ENCODE results near the gene SENP7. TPM values are rescaled to one million over a fixed set of nuclear protein-coding genes. Genes with fewer than 3 reads are reported as not detected.

The SENP7 gene
- total RNA-seq, 1 donor from 2014 or later: 17.9 TPM

DNA sequence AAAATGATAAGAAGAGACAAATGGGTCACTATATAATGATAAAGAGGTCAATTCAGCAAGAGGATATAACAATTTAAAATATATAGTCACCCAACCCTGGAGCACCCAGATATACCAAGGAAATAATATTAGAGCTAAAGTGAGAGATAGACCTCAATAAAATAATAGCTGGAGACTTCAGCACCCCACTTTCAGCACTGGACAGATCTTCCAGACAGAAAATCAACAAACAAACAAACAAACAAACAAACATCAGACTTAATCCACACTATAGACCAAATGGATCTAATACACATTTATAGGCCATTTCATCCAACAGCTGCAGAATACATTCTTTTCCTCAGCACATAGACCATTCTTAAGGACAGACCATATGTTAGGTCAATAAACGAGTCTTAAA is 79.4 kb downstream of the SENP7 start:
- Histone ChIP-seq H3K4me3 (no peak overlapping the region), H3K9me3 (no peaks in the 10 kb centered on the region), H3K4me1 (no peaks in the 10 kb centered on the region), H3K27ac (no peak overlapping the region), H3K36me3 (no peaks in the 10 kb centered on the region), H3K27me3 (no peaks in the 10 kb centered on the region)
- DNase-seq (ENCODE audit: extremely low spot score in 2 of 2): no peak
- intact Hi-C loops (cut with DNase I): no loop called here
- TF ChIP-seq, protein P1, sequence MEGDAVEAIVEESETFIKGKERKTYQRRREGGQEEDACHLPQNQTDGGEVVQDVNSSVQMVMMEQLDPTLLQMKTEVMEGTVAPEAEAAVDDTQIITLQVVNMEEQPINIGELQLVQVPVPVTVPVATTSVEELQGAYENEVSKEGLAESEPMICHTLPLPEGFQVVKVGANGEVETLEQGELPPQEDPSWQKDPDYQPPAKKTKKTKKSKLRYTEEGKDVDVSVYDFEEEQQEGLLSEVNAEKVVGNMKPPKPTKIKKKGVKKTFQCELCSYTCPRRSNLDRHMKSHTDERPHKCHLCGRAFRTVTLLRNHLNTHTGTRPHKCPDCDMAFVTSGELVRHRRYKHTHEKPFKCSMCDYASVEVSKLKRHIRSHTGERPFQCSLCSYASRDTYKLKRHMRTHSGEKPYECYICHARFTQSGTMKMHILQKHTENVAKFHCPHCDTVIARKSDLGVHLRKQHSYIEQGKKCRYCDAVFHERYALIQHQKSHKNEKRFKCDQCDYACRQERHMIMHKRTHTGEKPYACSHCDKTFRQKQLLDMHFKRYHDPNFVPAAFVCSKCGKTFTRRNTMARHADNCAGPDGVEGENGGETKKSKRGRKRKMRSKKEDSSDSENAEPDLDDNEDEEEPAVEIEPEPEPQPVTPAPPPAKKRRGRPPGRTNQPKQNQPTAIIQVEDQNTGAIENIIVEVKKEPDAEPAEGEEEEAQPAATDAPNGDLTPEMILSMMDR (IDR thresholded peaks at IDR 0.05): no peak
- TF ChIP-seq POLR2AphosphoS5 (IDR thresholded peaks at IDR 0.05; ENCODE audit: insufficient read depth in 1 of 2, low read depth in 1 of 2): no peak
- TF ChIP-seq POLR2A (IDR thresholded peaks at IDR 0.05): no peak

DNA sequence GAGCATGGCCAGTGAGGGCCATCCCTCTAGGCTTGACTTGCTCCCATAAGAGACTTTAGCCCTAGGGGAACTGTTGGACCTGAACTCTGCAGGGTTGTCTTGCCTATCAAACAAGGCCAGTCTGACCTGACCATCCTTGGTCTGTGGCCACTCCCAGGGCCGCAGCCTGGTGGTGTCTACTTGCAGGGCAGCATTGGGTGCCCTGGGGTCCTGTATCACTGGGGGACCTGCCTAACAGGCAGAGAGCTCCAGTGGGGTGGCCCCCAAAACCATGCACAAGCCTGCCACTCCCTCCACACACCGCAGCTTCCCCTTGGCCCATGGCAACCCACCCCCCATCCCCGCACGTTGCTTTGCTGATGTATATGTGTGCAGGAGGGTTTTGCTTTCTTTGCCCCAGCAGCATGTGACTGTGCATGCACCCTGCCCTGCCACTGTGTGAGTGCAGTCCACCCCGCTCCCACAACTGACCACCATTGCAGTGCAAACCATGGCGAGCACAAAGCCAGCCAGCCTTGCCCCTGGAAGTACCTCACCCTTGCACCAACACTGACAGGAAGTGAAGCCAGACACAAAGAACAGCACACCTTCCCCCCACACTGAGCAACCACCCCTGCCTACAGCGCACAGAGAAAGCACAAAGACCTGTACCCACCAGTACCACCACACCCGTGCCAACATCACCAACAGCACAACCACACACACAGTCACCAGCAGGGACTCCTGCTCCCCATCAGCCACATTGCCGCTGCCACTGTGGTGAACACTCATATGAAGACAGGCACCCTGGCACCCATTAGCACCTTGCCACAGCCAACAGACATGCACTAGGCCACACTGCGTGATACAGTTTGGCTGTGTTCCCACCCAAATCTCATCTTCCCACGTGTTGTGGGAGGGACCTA is 88.8 kb downstream of the SENP7 start:
- intact Hi-C loops (cut with DNase I): no loop called here
- Histone ChIP-seq H3K27ac (no peak overlapping the region), H3K4me3 (no peak overlapping the region), H3K36me3 (no peaks in the 10 kb centered on the region), H3K9me3 (no peaks in the 10 kb centered on the region), H3K27me3 (no peaks in the 10 kb centered on the region), H3K4me1 (no peaks in the 10 kb centered on the region)
- DNase-seq (ENCODE audit: extremely low spot score in 2 of 2): no peak
- no peak for TF ChIP-seq POLR2AphosphoS5 (IDR thresholded peaks at IDR 0.05; ENCODE audit: insufficient read depth in 1 of 2, low read depth in 1 of 2)
- no peak for TF ChIP-seq POLR2A (IDR thresholded peaks at IDR 0.05)
- TF ChIP-seq, protein P1 (IDR thresholded peaks at IDR 0.05): no peak

DNA sequence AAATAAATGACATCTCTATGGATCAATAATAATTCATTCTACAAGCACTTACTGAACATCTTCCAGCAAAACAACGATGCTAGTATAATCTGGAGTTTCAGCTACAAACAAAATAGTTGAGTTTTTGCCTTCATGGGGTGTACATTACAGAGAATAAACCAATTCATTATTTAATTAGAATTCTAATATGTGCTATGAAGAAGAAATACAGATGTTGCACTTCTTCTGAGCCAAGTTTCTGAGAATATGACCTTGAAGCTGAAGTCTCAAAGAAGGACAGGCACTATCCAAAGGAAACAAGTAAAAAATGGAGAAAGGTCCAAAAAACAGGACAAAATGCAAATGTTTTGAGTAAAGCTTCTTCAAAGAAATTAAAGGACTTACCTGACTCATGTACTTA is 94.2 kb downstream of the SENP7 start:
- Histone ChIP-seq H3K27ac (no peak overlapping the region), H3K36me3 (no peaks in the 10 kb centered on the region), H3K27me3 (no peaks in the 10 kb centered on the region), H3K4me3 (no peak overlapping the region), H3K4me1 (no peaks in the 10 kb centered on the region), H3K9me3 (no peaks in the 10 kb centered on the region)
- intact Hi-C loops (cut with DNase I): no loop called here
- TF ChIP-seq, protein P1 (IDR thresholded peaks at IDR 0.05): no peak
- TF ChIP-seq POLR2AphosphoS5 (IDR thresholded peaks at IDR 0.05; ENCODE audit: insufficient read depth in 1 of 2, low read depth in 1 of 2) (no peak), POLR2A (IDR thresholded peaks at IDR 0.05) (no peak)
- no peak for DNase-seq (ENCODE audit: extremely low spot score in 2 of 2)

DNA sequence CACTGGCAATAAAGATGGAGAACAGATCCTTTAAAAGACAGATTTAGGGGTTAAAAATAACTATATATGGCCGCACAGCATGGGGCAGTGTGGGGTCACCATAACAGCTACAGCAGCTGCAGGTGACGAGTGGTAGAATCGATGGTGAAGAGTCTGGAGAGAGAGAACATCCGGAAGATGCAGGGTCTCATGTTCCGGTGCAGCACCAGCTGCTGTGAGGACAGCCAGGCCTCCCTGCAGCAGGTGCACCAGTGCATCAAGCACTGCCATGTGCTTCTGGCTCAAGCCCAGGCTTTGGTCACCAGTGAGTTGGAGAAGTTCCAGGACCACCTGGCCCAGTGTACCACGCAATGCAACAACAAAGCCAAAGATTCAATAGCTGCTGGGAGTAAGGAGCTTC is 98.9 kb downstream of the SENP7 start:
- no peak overlapping the region for H3K4me3 ChIP-seq
- intact Hi-C loops (cut with DNase I): no loop called here
- TF ChIP-seq POLR2A (IDR thresholded peaks at IDR 0.05) (no peak), POLR2AphosphoS5 (IDR thresholded peaks at IDR 0.05; ENCODE audit: insufficient read depth in 1 of 2, low read depth in 1 of 2) (no peak)
- TF ChIP-seq, protein P1 (IDR thresholded peaks at IDR 0.05): no peak

DNA sequence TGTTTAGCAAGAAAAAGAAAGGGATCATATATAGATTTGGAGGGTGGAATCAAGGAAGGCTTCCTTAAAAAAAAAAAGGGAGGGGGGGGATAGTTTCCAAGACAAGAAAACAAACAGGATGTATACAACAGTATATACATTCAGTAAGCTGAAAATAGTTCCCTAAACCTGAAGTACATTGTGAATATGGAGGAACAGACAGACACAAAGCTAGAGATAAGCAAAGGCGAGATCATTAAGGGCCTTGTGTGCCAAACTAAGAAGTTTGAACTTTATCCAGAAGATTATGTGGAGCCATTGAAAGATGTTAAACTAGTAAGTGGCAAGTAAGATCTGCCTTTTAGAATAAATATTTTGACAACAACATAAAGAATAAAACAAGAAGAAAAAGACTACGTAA is 99.4 kb downstream of the SENP7 start:
- intact Hi-C loops (cut with DNase I): no loop called here
- H3K27me3 ChIP-seq: no peaks in the 10 kb centered on the region

More for the DNA sequence above, 98.9 kb downstream of the SENP7 start:
- Histone ChIP-seq H3K27me3 (no peaks in the 10 kb centered on the region), H3K4me1 (no peaks in the 10 kb centered on the region), H3K9me3 (no peaks in the 10 kb centered on the region), H3K27ac (no peak overlapping the region), H3K36me3 (no peaks in the 10 kb centered on the region)
- DNase-seq (ENCODE audit: extremely low spot score in 2 of 2): no peak

More for the DNA sequence above, 99.4 kb downstream of the SENP7 start:
- Histone ChIP-seq H3K4me3 (no peak overlapping the region), H3K27ac (no peak overlapping the region), H3K36me3 (no peaks in the 10 kb centered on the region), H3K4me1 (no peaks in the 10 kb centered on the region), H3K9me3 (peaks cover 4% of the 10 kb centered on the region)
- no peak for DNase-seq (ENCODE audit: extremely low spot score in 2 of 2)
- TF ChIP-seq POLR2AphosphoS5 (IDR thresholded peaks at IDR 0.05; ENCODE audit: insufficient read depth in 1 of 2, low read depth in 1 of 2) (no peak), POLR2A (IDR thresholded peaks at IDR 0.05) (no peak)
- TF ChIP-seq, protein P1 (IDR thresholded peaks at IDR 0.05): no peak

All from vagina (tissue), 2 donors.